HepG2 (cell line): ENCODE data around the gene RABGEF1. TPM values are rescaled to one million over a fixed set of nuclear protein-coding genes. Genes with fewer than 3 reads are reported as not detected.

Experiments
- ATF4 ChIP-seq, 2 experiments: fragments of 450-650 bp in 1 of 2; sonication (generic) in 1 of 2; formaldehyde crosslinking; IDR thresholded peaks; 2 replicates each; pipeline versions ENCODE4 v1.5.0 to v1.8.0; 2020 to 2022; ENCODE audit warnings: mild to moderate bottlenecking in 1 of 2, missing genetic modification reagents in 1 of 2
- BCL6 ChIP-seq: IDR thresholded peaks from 2 replicates; pipeline ENCODE4 v1.6.1; 2016; ENCODE audit warnings: missing genetic modification reagents, missing compliant biosample characterization
- FOXO1 ChIP-seq: sonication (generic); formaldehyde crosslinking; IDR thresholded peaks from 2 replicates; pipeline ENCODE4 v1.4.0; 2020; ENCODE audit warnings: missing genetic modification reagents
- HHEX ChIP-seq: IDR thresholded peaks from 2 replicates; pipeline ENCODE4 v1.6.1; 2016; ENCODE audit warnings: control low read depth
- LCORL ChIP-seq, 2 experiments: fragments of 450-650 bp in 1 of 2; sonication (generic) in 1 of 2; formaldehyde crosslinking in 1 of 2; IDR thresholded peaks; 2 replicates each; pipeline versions ENCODE4 v1.5.0 to v1.6.1; 2017 to 2020; ENCODE audit warnings: antibody characterized with exemption in 1 of 2, missing genetic modification reagents in 1 of 2
- MBD4 ChIP-seq: IDR thresholded peaks from 2 replicates; pipeline ENCODE4 v1.6.1; 2012; ENCODE audit warnings: low read length, inconsistent platforms, borderline replicate concordance
- MED1 ChIP-seq: sonication (generic); formaldehyde crosslinking; IDR thresholded peaks from 2 replicates; pipeline ENCODE4 v1.4.0; 2020; ENCODE audit warnings: missing genetic modification reagents
- PPARG ChIP-seq: conservative IDR thresholded peaks from 2 replicates; pipeline ENCODE4 v1.6.1; 2016; ENCODE audit warnings: missing biosample characterization, missing genetic modification reagents
- TARDBP ChIP-seq: sonication (generic); formaldehyde crosslinking; IDR thresholded peaks from 2 replicates; pipeline ENCODE4 v1.8.0; 2022; ENCODE audit warnings: mild to moderate bottlenecking, missing genetic modification reagents
- TBX3 ChIP-seq: fragments of 450-650 bp; IDR thresholded peaks from 2 replicates; pipeline ENCODE4 v1.6.1; 2017; ENCODE audit warnings: antibody characterized with exemption, mild to moderate bottlenecking, inconsistent platforms, borderline replicate concordance
- TFE3 ChIP-seq: IDR thresholded peaks from 2 replicates; pipeline ENCODE4 v1.6.1; 2016
- ZBTB43 ChIP-seq: sonication (generic); formaldehyde crosslinking; conservative IDR thresholded peaks from 2 replicates; pipeline ENCODE4 v1.4.0; 2020; ENCODE audit warnings: missing genetic modification reagents
- ZGPAT ChIP-seq: IDR thresholded peaks from 2 replicates; pipeline ENCODE4 v1.6.1; 2016; ENCODE audit warnings: mild to moderate bottlenecking
- ZNF331 ChIP-seq: sonication (generic); formaldehyde crosslinking; IDR thresholded peaks from 2 replicates; pipeline ENCODE4 v1.4.0; 2020; ENCODE audit warnings: missing genetic modification reagents
- ZNF878 ChIP-seq: sonication (generic); formaldehyde crosslinking; IDR thresholded peaks from 2 replicates; pipeline ENCODE4 v1.8.1; 2023; ENCODE audit warnings: mild to moderate bottlenecking, missing genetic modification reagents, moderate library complexity
- polyA plus RNA-seq, 8 experiments: library from polyadenylated mRNA; depleted of rRNA in 3 of 8; stranded (reverse) in 7 of 8; unstranded in 1 of 8; fragments of >200 nt; fragmentation: Illumina TruSeq in 4 of 8; extraction: Trizol in 4 of 8; gene quantifications; 2 replicates each; pipeline versions ENCODE4 v1.2.1 to v1.2.3, GENCODE V29; 2011 to 2016; ENCODE audit warnings: low read depth in 4 of 8, missing spikeins in 1 of 8, mixed read lengths in 1 of 8; ENCODE audit not compliant: insufficient read depth in 1 of 8
- total RNA-seq, 5 experiments: library from RNA; depleted of rRNA; stranded (reverse); fragments of >200 nt; fragmentation: Illumina TruSeq; extraction: Trizol; gene quantifications; 2 replicates each; pipeline ENCODE4 v1.2.3, GENCODE V29; 2016; ENCODE audit warnings: low read depth in 1 of 5
- TF ChIP-seq, protein P1 (sequence below): sonication (generic); formaldehyde crosslinking; IDR thresholded peaks from 2 replicates; pipeline ENCODE4 v1.5.0; 2020; ENCODE audit warnings: mild to moderate bottlenecking, missing genetic modification reagents, borderline replicate concordance

RABGEF1 gene
- total and polyA plus RNA-seq, 2 of the 13 experiments (the other 11 are each of a cell fraction or from before 2014, with no cell fraction given) = 22.7 to 35.3 TPM

GRCh38 chr7:66782875-66783274 is 42.3 kb downstream of the RABGEF1 start (continued):
- TF ChIP-seq BCL6 = peak; percentile 90
- peak; percentile 90 for TF ChIP-seq ZGPAT (CRISPR knock-in tag)
- peak; percentile 87 for TF ChIP-seq FOXO1 (CRISPR knock-in tag)
- TF ChIP-seq TFE3 = peak; percentile 36; the same call in 1 of the 2 replicates
- TF ChIP-seq PPARG (CRISPR knock-in tag) = peak; percentile 57
- TF ChIP-seq LCORL (IDR thresholded peaks at IDR 0.05) = peak; percentile 69
- peak; percentile 40; the same call in 1 of the 2 replicates for TF ChIP-seq LCORL (CRISPR knock-in tag; IDR thresholded peaks at IDR 0.05)
- TF ChIP-seq ZBTB43 (CRISPR knock-in tag) = 0 out of 2 replicates have a peak, but pooled peaks have one; percentile 48
- TF ChIP-seq ZNF331 (CRISPR knock-in tag) = peak; percentile 37; the same call in 1 of the 2 replicates
- peak in 1 of 2 experiments; percentile 91; a peak in 2 of 4 replicates for TF ChIP-seq ATF4 (CRISPR knock-in tag; IDR thresholded peaks at IDR 0.05)
- 0 out of 2 replicates have a peak, but pooled peaks have one; percentile 35 for TF ChIP-seq MBD4
- TF ChIP-seq, protein P1, sequence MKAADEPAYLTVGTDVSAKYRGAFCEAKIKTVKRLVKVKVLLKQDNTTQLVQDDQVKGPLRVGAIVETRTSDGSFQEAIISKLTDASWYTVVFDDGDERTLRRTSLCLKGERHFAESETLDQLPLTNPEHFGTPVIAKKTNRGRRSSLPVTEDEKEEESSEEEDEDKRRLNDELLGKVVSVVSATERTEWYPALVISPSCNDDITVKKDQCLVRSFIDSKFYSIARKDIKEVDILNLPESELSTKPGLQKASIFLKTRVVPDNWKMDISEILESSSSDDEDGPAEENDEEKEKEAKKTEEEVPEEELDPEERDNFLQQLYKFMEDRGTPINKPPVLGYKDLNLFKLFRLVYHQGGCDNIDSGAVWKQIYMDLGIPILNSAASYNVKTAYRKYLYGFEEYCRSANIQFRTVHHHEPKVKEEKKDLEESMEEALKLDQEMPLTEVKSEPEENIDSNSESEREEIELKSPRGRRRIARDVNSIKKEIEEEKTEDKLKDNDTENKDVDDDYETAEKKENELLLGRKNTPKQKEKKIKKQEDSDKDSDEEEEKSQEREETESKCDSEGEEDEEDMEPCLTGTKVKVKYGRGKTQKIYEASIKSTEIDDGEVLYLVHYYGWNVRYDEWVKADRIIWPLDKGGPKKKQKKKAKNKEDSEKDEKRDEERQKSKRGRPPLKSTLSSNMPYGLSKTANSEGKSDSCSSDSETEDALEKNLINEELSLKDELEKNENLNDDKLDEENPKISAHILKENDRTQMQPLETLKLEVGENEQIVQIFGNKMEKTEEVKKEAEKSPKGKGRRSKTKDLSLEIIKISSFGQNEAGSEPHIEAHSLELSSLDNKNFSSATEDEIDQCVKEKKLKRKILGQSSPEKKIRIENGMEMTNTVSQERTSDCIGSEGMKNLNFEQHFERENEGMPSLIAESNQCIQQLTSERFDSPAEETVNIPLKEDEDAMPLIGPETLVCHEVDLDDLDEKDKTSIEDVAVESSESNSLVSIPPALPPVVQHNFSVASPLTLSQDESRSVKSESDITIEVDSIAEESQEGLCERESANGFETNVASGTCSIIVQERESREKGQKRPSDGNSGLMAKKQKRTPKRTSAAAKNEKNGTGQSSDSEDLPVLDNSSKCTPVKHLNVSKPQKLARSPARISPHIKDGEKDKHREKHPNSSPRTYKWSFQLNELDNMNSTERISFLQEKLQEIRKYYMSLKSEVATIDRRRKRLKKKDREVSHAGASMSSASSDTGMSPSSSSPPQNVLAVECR (CRISPR knock-in tag) = peak; percentile 37; the same call in 1 of the 2 replicates
- TF ChIP-seq TBX3 = peak; percentile 89
- peak; percentile 66; the same call in 1 of the 2 replicates for TF ChIP-seq TARDBP (CRISPR knock-in tag)
- TF ChIP-seq HHEX (CRISPR knock-in tag) = peak; percentile 62
- TF ChIP-seq MED1 (CRISPR knock-in tag) = peak; percentile 81
- peak; percentile 70; the same call in 1 of the 2 replicates for TF ChIP-seq ZNF878 (CRISPR knock-in tag)
